ENCODE results near the gene PLRG1. TPM values are rescaled to one million over a fixed set of nuclear protein-coding genes. Genes with fewer than 3 reads are reported as not detected.

PLRG1 gene
- total and polyA plus RNA-seq, 4 donors = 47.0 to 62.6 (median 60.6) TPM

DNA sequence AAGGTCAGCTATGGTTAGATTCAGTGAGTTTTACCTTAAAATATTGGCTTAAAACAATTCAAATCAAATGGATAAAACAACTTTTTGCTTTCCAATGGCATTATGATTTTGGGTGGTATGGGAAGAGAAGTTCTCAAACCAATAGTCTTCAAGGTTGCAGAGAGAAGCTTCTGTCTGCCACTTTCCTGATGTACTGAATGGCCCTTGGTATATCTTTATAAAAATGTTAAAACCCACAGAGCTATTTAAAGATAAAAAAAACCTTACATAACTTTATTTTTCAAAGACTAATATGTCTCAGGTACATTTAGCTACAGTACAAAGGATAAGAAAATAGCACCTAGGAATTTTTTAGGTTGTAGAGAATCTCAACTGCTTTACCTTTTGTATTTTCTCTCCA is 33.5 kb upstream of the PLRG1 start:
- DNase-seq (no peak), ATAC-seq (ENCODE audit: insufficient read depth, low FRiP score) (no peak)
- no peak overlapping the region for H3K9ac ChIP-seq (ENCODE audit: insufficient read depth in 1 of 2, low read length in 2 of 2)
- H3K27ac ChIP-seq (ENCODE audit: low read depth in 1 of 2, low read length in 1 of 2) = no peak overlapping the region
- H3K4me1 ChIP-seq (ENCODE audit: control insufficient read depth in 5 of 5, insufficient read depth in 5 of 5, low read length in 5 of 5) = no peaks in the 10 kb centered on the region
- TF ChIP-seq, protein P1, sequence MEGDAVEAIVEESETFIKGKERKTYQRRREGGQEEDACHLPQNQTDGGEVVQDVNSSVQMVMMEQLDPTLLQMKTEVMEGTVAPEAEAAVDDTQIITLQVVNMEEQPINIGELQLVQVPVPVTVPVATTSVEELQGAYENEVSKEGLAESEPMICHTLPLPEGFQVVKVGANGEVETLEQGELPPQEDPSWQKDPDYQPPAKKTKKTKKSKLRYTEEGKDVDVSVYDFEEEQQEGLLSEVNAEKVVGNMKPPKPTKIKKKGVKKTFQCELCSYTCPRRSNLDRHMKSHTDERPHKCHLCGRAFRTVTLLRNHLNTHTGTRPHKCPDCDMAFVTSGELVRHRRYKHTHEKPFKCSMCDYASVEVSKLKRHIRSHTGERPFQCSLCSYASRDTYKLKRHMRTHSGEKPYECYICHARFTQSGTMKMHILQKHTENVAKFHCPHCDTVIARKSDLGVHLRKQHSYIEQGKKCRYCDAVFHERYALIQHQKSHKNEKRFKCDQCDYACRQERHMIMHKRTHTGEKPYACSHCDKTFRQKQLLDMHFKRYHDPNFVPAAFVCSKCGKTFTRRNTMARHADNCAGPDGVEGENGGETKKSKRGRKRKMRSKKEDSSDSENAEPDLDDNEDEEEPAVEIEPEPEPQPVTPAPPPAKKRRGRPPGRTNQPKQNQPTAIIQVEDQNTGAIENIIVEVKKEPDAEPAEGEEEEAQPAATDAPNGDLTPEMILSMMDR (IDR thresholded peaks at IDR 0.05; ENCODE audit: control extremely low read depth, extremely low read depth) = no peak
- H3K27me3 ChIP-seq (ENCODE audit: control insufficient read depth in 3 of 3, insufficient read depth in 3 of 3, low read length in 2 of 3) = peaks cover 0 to 4% (median 0%) of the 10 kb centered on the region in 3 donors
- H3K4me3 ChIP-seq = no peak overlapping the region
- H3K9me3 ChIP-seq (ENCODE audit: control insufficient read depth in 4 of 4, insufficient read depth in 3 of 4, low read length in 3 of 4) = no peaks in the 10 kb centered on the region
- H3K36me3 ChIP-seq (ENCODE audit: control insufficient read depth in 4 of 4, insufficient read depth in 4 of 4, low read length in 4 of 4) = no peaks in the 10 kb centered on the region

- Histone ChIP-seq H3K4me3 (no peak overlapping the region), H3K4me1 (ENCODE audit: control insufficient read depth in 5 of 5, insufficient read depth in 5 of 5, low read length in 5 of 5) (no peaks in the 10 kb centered on the region), H3K27me3 (ENCODE audit: control insufficient read depth in 3 of 3, insufficient read depth in 3 of 3, low read length in 2 of 3) (peaks cover 0 to 4% (median 0%) of the 10 kb centered on the region in 3 donors), H3K27ac (ENCODE audit: low read depth in 1 of 2, low read length in 1 of 2) (no peak overlapping the region), H3K9ac (ENCODE audit: insufficient read depth in 1 of 2, low read length in 2 of 2) (no peak overlapping the region), H3K36me3 (ENCODE audit: control insufficient read depth in 4 of 4, insufficient read depth in 4 of 4, low read length in 4 of 4) (no peaks in the 10 kb centered on the region), H3K9me3 (ENCODE audit: control insufficient read depth in 4 of 4, insufficient read depth in 3 of 4, low read length in 3 of 4) (no peaks in the 10 kb centered on the region)
- no peak for ATAC-seq (ENCODE audit: insufficient read depth, low FRiP score)
- DNase-seq = no peak
- WGBS, 2 donors = 87 to 91% methylated on average over 3 of the region's 3 CpGs
- TF ChIP-seq, protein P1 (IDR thresholded peaks at IDR 0.05; ENCODE audit: control extremely low read depth, extremely low read depth) = no peak
These were observed 33.0 kb upstream of the PLRG1 start for GRCh38 chr4:154583230-154583629.

DNA sequence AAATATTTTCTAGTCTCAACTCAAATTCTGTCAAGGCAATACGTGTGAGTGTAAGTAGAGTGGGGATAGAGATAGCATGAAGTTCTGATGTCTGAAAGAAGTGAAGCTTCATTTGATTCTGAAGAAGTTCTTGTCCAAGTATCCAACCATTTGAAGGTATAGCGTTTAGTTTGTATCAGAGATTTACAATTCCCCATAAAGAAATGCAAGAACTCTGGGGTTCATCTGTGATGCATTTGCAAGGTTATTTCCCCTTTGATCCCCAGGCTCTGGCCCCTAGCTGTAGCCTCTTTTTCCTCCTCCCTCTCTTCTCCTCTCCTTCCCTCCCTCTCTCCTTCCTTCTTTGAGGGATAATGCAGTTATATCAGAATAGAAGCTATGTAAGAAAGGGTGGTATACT is 32.5 kb upstream of the PLRG1 start:
- no peaks in the 10 kb centered on the region for H3K36me3 ChIP-seq (ENCODE audit: control insufficient read depth in 4 of 4, insufficient read depth in 4 of 4, low read length in 4 of 4)
- no peak overlapping the region for H3K9ac ChIP-seq (ENCODE audit: insufficient read depth in 1 of 2, low read length in 2 of 2)
- H3K27me3 ChIP-seq (ENCODE audit: control insufficient read depth in 3 of 3, insufficient read depth in 3 of 3, low read length in 2 of 3) = peaks cover 0 to 4% (median 0%) of the 10 kb centered on the region in 3 donors
- TF ChIP-seq, protein P1 (IDR thresholded peaks at IDR 0.05; ENCODE audit: control extremely low read depth, extremely low read depth) = no peak
- ATAC-seq (ENCODE audit: insufficient read depth, low FRiP score) (no peak), DNase-seq (no peak)
- H3K4me1 ChIP-seq (ENCODE audit: control insufficient read depth in 5 of 5, insufficient read depth in 5 of 5, low read length in 5 of 5) = no peaks in the 10 kb centered on the region
- no peak overlapping the region for H3K27ac ChIP-seq (ENCODE audit: low read depth in 1 of 2, low read length in 1 of 2)
- WGBS, 2 donors = 40 to 93% methylated on average over 2 of the region's 2 CpGs
- no peak overlapping the region for H3K4me3 ChIP-seq
- H3K9me3 ChIP-seq (ENCODE audit: control insufficient read depth in 4 of 4, insufficient read depth in 3 of 4, low read length in 3 of 4) = no peaks in the 10 kb centered on the region

DNA sequence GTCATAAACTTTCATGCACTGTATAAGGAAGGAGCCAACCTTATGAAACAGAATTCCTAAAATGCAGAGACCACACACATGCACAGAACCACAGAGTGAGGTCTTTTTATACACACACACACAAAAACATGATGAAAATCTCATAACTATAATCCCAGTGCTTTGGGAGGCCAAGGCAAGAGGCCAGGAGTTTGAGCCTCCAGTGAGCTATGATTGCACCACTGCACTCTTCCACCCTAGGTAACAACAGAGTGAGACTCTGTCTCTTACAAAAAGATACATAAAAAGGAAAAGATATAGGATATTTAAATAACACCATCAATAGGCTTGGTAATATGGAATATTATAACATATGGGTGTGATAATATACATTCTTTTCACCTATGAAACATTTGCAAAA is 29.7 kb upstream of the PLRG1 start:
- no peaks in the 10 kb centered on the region for H3K9me3 ChIP-seq (ENCODE audit: control insufficient read depth in 4 of 4, insufficient read depth in 3 of 4, low read length in 3 of 4)
- H3K36me3 ChIP-seq (ENCODE audit: control insufficient read depth in 4 of 4, insufficient read depth in 4 of 4, low read length in 4 of 4) = no peaks in the 10 kb centered on the region
- H3K4me1 ChIP-seq (ENCODE audit: control insufficient read depth in 5 of 5, insufficient read depth in 5 of 5, low read length in 5 of 5) = no peaks in the 10 kb centered on the region
- H3K4me3 ChIP-seq = no peak overlapping the region
- DNase-seq (no peak), ATAC-seq (ENCODE audit: insufficient read depth, low FRiP score) (no peak)
- TF ChIP-seq, protein P1 (IDR thresholded peaks at IDR 0.05; ENCODE audit: control extremely low read depth, extremely low read depth) = no peak
- H3K9ac ChIP-seq (ENCODE audit: insufficient read depth in 1 of 2, low read length in 2 of 2) = no peak overlapping the region
- no peak overlapping the region for H3K27ac ChIP-seq (ENCODE audit: low read depth in 1 of 2, low read length in 1 of 2)
- no peaks in the 10 kb centered on the region for H3K27me3 ChIP-seq (ENCODE audit: control insufficient read depth in 3 of 3, insufficient read depth in 3 of 3, low read length in 2 of 3)

Measured in lung (tissue), 12 donors.